PC-3 (cell line): ENCODE results near the gene VAMP4. TPM values are rescaled to one million over a fixed set of nuclear protein-coding genes. Genes with fewer than 3 reads are reported as not detected.

Source experiments
- total RNA-seq: library from RNA; depleted of rRNA; stranded (reverse); fragments of >200 nt; gene quantifications from 2 replicates; pipeline ENCODE4 v1.2.3, GENCODE V29; 2014; rRNA removed

The VAMP4 gene
- total RNA-seq, 1 experiment from 2014 or later: 7.2 TPM

Other genes starting within 250 kb of the VAMP4 start
- gene MYOCOS, start 119.8 kb downstream of the VAMP4 start, total RNA-seq: not detected in 2 replicates
- gene MYOC, start 89.4 kb downstream of the VAMP4 start, total RNA-seq: not detected in 2 replicates
- gene METTL13, start 39.6 kb upstream of the VAMP4 start, total RNA-seq: 115 and 138 TPM in 2 replicates
- 0.46 and 0.98 TPM in 2 replicates for gene DNM3, start 99.4 kb upstream of the VAMP4 start, total RNA-seq